Right cardiac atrium (tissue), 5 donors: Measurements from ENCODE around the gene IGFBPL1. TPM values are rescaled to one million over a fixed set of nuclear protein-coding genes. Genes with fewer than 3 reads are reported as not detected.

Experiments used
- ATAC-seq, 2 donors: fragments of 200-7000 bp; cut with Tn5 transposase; one replicate each; pipeline versions ENCODE4 v1.8.0 to v1.9.1; 2020; ENCODE audit warnings: moderate library complexity in 2 of 2, mild to moderate bottlenecking in 1 of 2
- DNase-seq, 3 donors: peaks; one replicate each; pipeline ENCODE4 v3.0.0-alpha.2; 2020
- H3K27ac ChIP-seq: one replicate; pipeline ENCODE4 v1.5.1; 2013; ENCODE audit warnings: mild to moderate bottlenecking, low read length, control low read depth, moderate library complexity
- H3K27me3 ChIP-seq: one replicate; pipeline ENCODE4 v1.6.1; 2013; ENCODE audit not compliant: control insufficient read depth, insufficient read depth
- H3K4me1 ChIP-seq: one replicate; pipeline ENCODE4 v1.6.1; 2013; ENCODE audit warnings: low read length; ENCODE audit not compliant: control insufficient read depth, insufficient read depth
- H3K4me3 ChIP-seq: one replicate; pipeline ENCODE4 v1.5.1; 2013; ENCODE audit warnings: low read length, control low read depth
- H3K9me3 ChIP-seq: one replicate; pipeline ENCODE4 v1.6.1; 2013; ENCODE audit warnings: low read length; ENCODE audit not compliant: control insufficient read depth
- WGBS: extraction: QIAGEN DNeasy Blood & Tissue Kit; methylation state at CpG from one replicate; pipeline ENCODE4 v1.1.7; 2013; 5-methylcytosine and 5-hydroxymethylcytosine counted together
- intact Hi-C, 4 donors: fragments of 100-400 bp; cut with DNase I; formaldehyde crosslinking; loops; one replicate each; pipeline versions ENCODE4 v1.11.0 to v1.14.0; 2022 to 2023
- polyA plus RNA-seq: library from polyadenylated mRNA; stranded (reverse); fragments of 200-250 nt; gene quantifications from one replicate; pipeline ENCODE4 v1.2.3, GENCODE V29; 2013
- total RNA-seq, 4 donors: library from RNA; stranded (reverse); fragmentation: NEBNext Ultra II Directional; extraction: Animal tissue kit (Norgen Biotek cat#: 25700); gene quantifications; one replicate each; pipeline ENCODE4 v1.2.1, GENCODE V29; 2021
- donor health status: healthy with polysubstance abuse.
- donor health status: DM: no; HTN: yes; CAD: no.
- donor health status: DM: no; HTN: no; CAD: no.
- donor health status: DM: no; HTN: yes; CAD: no; lungs with severe emphysema.
- donor health status: DM: yes; HTN: yes; CAD: no.

The IGFBPL1 gene
- total and polyA plus RNA-seq, 5 donors, result 0.25 to 5.0 (median 0.65) TPM

GRCh38 chr9:38359689-38360385 lies 64.4 kb downstream of the IGFBPL1 start:
- 66% methylated on average over 5 of the region's 5 CpGs for WGBS
- Histone ChIP-seq H3K9me3 (no peaks in the 10 kb centered on the region), H3K27ac (no peak overlapping the region), H3K4me3 (no peak overlapping the region), H3K27me3 (no peaks in the 10 kb centered on the region), H3K4me1 (peaks cover 2% of the 10 kb centered on the region)
- ATAC-seq, result no peak
- intact Hi-C loops, result loop anchor here (5.0 to 10.0 kb wide), 6 partner anchors 275 to 615 kb away; partner anchors contain the start of gene SLC25A51 (in 1 of the 4)
- DNase-seq, result no peak

- H3K27me3 ChIP-seq, result no peaks in the 10 kb centered on the region
- ATAC-seq (no peak), DNase-seq (no peak)
- no peak overlapping the region for H3K27ac ChIP-seq
- H3K4me1 ChIP-seq, result peaks cover 2% of the 10 kb centered on the region
- H3K4me3 ChIP-seq, result no peak overlapping the region
- no peaks in the 10 kb centered on the region for H3K9me3 ChIP-seq
- intact Hi-C loops, result loop anchor here in 1 of 4 donors (10.0 kb wide), 1 partner anchor 274 kb away; no protein-coding TSS in a partner anchor
- WGBS, result 65% methylated on average over 6 of the region's 6 CpGs
Measured at GRCh38 chr9:38359297-38359653, 65.0 kb downstream of the IGFBPL1 start.

GRCh38 chr9:38358390-38359296 lies 65.6 kb downstream of the IGFBPL1 start:
- Histone ChIP-seq H3K4me3 (no peak overlapping the region), H3K9me3 (no peaks in the 10 kb centered on the region), H3K27ac (no peak overlapping the region), H3K4me1 (peaks cover 2% of the 10 kb centered on the region), H3K27me3 (no peaks in the 10 kb centered on the region)
- intact Hi-C loops, result loop anchor here in 1 of 4 donors (10.0 kb wide), 1 partner anchor 274 kb away; no protein-coding TSS in a partner anchor
- WGBS, result 75% methylated on average over 9 of the region's 9 CpGs
- DNase-seq (no peak), ATAC-seq (no peak)

GRCh38 chr9:38357350-38358114 lies 66.7 kb downstream of the IGFBPL1 start:
- no peak overlapping the region for H3K4me3 ChIP-seq
- no peak overlapping the region for H3K27ac ChIP-seq
- H3K9me3 ChIP-seq, result no peaks in the 10 kb centered on the region
- ATAC-seq, result no peak
- no peak for DNase-seq
- intact Hi-C loops, result loop anchor here in 1 of 4 donors (10.0 kb wide), 1 partner anchor 273 kb away; no protein-coding TSS in a partner anchor
- H3K27me3 ChIP-seq, result no peaks in the 10 kb centered on the region
- no peaks in the 10 kb centered on the region for H3K4me1 ChIP-seq
- WGBS, result 86% methylated on average over 5 of the region's 5 CpGs

GRCh38 chr9:38356851-38357250 lies 67.4 kb downstream of the IGFBPL1 start:
- H3K27me3 ChIP-seq, result no peaks in the 10 kb centered on the region
- intact Hi-C loops, result loop anchor here in 1 of 4 donors (10.0 kb wide), 1 partner anchor 272 kb away; no protein-coding TSS in a partner anchor
- WGBS, result 69% methylated on average over 5 of the region's 5 CpGs
- H3K4me3 ChIP-seq, result no peak overlapping the region
- ATAC-seq, result no peak
- no peaks in the 10 kb centered on the region for H3K9me3 ChIP-seq
- no peaks in the 10 kb centered on the region for H3K4me1 ChIP-seq
- H3K27ac ChIP-seq, result no peak overlapping the region
- no peak for DNase-seq

Other genes with a start within 250 kb of the IGFBPL1 start
- gene ALDH1B1, start 31.8 kb downstream of the IGFBPL1 start, total RNA-seq, result 10 to 100 TPM; 12.4 to 27.2 (median 13.7) TPM
- gene ALDH1B1, start 31.8 kb downstream of the IGFBPL1 start, polyA plus RNA-seq, result 11.5 TPM
- 10 to 100 TPM in 1 of 4 donors, 1 to 10 TPM in 3; 2.1 to 12.3 (median 7.2) TPM for gene ANKRD18A, start 196.1 kb upstream of the IGFBPL1 start, total RNA-seq
- gene ANKRD18A, start 196.1 kb upstream of the IGFBPL1 start, polyA plus RNA-seq, result 3.1 TPM